ENCODE data around the gene COX4I2.

- TF ChIP-seq CTCF (IDR thresholded peaks at IDR 0.05) (no peak), EZH2 (IDR thresholded peaks at IDR 0.05; ENCODE audit: borderline replicate concordance, insufficient read depth, low read depth, low read length, poor library complexity, severe bottlenecking) (no peak)
Observed at GRCh38 chr20:31680286-31681127, 42.8 kb downstream of the COX4I2 start.
